Measurements from ENCODE around the gene UQCC5.

DNA sequence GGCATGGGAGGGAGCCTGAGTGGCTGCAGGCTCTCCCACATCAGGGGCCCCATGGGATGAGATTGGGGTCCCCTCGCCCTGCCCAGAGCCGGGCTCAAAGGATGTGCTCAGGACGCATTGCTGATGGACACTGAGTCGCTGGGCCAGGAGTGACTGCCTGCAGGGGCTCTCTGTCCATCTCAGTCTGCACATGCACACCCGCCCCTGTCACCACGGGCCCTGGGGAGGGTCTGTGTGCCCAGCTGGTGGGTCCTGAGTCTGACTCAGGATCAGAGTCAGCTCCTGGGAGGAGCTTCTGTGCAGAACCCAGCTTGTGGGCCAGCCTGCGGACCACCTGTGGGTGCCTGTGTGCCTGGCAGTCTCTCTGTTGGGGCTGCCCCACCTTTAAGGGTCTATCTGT lies 23.1 kb upstream of the UQCC5 start:
- TF ChIP-seq, protein P1, sequence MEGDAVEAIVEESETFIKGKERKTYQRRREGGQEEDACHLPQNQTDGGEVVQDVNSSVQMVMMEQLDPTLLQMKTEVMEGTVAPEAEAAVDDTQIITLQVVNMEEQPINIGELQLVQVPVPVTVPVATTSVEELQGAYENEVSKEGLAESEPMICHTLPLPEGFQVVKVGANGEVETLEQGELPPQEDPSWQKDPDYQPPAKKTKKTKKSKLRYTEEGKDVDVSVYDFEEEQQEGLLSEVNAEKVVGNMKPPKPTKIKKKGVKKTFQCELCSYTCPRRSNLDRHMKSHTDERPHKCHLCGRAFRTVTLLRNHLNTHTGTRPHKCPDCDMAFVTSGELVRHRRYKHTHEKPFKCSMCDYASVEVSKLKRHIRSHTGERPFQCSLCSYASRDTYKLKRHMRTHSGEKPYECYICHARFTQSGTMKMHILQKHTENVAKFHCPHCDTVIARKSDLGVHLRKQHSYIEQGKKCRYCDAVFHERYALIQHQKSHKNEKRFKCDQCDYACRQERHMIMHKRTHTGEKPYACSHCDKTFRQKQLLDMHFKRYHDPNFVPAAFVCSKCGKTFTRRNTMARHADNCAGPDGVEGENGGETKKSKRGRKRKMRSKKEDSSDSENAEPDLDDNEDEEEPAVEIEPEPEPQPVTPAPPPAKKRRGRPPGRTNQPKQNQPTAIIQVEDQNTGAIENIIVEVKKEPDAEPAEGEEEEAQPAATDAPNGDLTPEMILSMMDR (IDR thresholded peaks at IDR 0.05; ENCODE audit: insufficient read depth, low read length), result no peak
- TF ChIP-seq, protein P2, sequence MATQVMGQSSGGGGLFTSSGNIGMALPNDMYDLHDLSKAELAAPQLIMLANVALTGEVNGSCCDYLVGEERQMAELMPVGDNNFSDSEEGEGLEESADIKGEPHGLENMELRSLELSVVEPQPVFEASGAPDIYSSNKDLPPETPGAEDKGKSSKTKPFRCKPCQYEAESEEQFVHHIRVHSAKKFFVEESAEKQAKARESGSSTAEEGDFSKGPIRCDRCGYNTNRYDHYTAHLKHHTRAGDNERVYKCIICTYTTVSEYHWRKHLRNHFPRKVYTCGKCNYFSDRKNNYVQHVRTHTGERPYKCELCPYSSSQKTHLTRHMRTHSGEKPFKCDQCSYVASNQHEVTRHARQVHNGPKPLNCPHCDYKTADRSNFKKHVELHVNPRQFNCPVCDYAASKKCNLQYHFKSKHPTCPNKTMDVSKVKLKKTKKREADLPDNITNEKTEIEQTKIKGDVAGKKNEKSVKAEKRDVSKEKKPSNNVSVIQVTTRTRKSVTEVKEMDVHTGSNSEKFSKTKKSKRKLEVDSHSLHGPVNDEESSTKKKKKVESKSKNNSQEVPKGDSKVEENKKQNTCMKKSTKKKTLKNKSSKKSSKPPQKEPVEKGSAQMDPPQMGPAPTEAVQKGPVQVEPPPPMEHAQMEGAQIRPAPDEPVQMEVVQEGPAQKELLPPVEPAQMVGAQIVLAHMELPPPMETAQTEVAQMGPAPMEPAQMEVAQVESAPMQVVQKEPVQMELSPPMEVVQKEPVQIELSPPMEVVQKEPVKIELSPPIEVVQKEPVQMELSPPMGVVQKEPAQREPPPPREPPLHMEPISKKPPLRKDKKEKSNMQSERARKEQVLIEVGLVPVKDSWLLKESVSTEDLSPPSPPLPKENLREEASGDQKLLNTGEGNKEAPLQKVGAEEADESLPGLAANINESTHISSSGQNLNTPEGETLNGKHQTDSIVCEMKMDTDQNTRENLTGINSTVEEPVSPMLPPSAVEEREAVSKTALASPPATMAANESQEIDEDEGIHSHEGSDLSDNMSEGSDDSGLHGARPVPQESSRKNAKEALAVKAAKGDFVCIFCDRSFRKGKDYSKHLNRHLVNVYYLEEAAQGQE (IDR thresholded peaks at IDR 0.05; ENCODE audit: insufficient replicate concordance, low read depth), result no peak
- no peak for TF ChIP-seq GABPA (IDR thresholded peaks at IDR 0.05; ENCODE audit: low read depth)
- TF ChIP-seq SPI1 (IDR thresholded peaks at IDR 0.05; ENCODE audit: borderline replicate concordance, low read depth), result no peak

Data from HL-60 (cell line).